ENCODE results near the gene GLOD5. TPM values are rescaled to one million over a fixed set of nuclear protein-coding genes. Genes with fewer than 3 reads are reported as not detected.

GLOD5 gene
- not detected for total RNA-seq
- polyA plus RNA-seq = not detected
- long read RNA-seq, donor 1 = 0 reads
- long read RNA-seq, donor 2 = 0 reads
- long read RNA-seq, donor 3 = 0 reads

GRCh38 chrX:48761674-48762471 is at the start of gene GLOD5:
Gene GLOD5 (plus strand): TSS chrX:48761747. CDS start chrX:48761791, 44 bp downstream.
- WGBS, 4 donors = 40 to 59% (median 52%) methylated on average over 10 to 12 of the region's 12 CpGs
- intact Hi-C loops (cut with DNase I) = no loop called here

GRCh38 chrX:48711929-48712505 is 49.5 kb upstream of the GLOD5 start:
- H3K36me3 ChIP-seq = peaks cover 0 to 3% (median 0%) of the 10 kb centered on the region in 9 donors
- H3K4me3 ChIP-seq = peak overlapping the region in 1 of 12 donors; percentile 26
- H3K27me3 ChIP-seq = peaks cover 0 to 3% (median 0%) of the 10 kb centered on the region in 9 donors
- peaks cover 0 to 9% (median 0%) of the 10 kb centered on the region in 12 donors for H3K4me1 ChIP-seq
- TF ChIP-seq POLR2A (IDR thresholded peaks at IDR 0.05) (no peak), CTCF (IDR thresholded peaks at IDR 0.05) (no peak)
- intact Hi-C loops (cut with DNase I) = no loop called here
- ATAC-seq (peak; percentile 6 to 24 (median 23)), DNase-seq (no peak)
- H3K27ac ChIP-seq = peak overlapping the region; percentile 49 to 90 (median 72)
- 60 to 75% (median 70%) methylated on average over 7 of the region's 7 CpGs for WGBS, 4 donors
- H3K9me3 ChIP-seq = no peaks in the 10 kb centered on the region

More at GRCh38 chrX:48761674-48762471, at the start of gene GLOD5:
- H3K27me3 ChIP-seq = peaks cover 0 to 25% (median 0%) of the 10 kb centered on the region in 9 donors
- ATAC-seq = peak in 2 of 4 donors; percentile 30 to 39
- no peaks in the 10 kb centered on the region for H3K36me3 ChIP-seq
- no peak within 1 kb of the TSS for H3K4me3 ChIP-seq
- H3K27ac ChIP-seq = no peak within 1 kb of the TSS
- DNase-seq = no peak
- TF ChIP-seq CTCF (IDR thresholded peaks at IDR 0.05) (peak in 1 of 12 donors; percentile 7), POLR2A (IDR thresholded peaks at IDR 0.05) (no peak)
- H3K9me3 ChIP-seq = no peaks in the 10 kb centered on the region
- no peaks in the 10 kb centered on the region for H3K4me1 ChIP-seq

DNA sequence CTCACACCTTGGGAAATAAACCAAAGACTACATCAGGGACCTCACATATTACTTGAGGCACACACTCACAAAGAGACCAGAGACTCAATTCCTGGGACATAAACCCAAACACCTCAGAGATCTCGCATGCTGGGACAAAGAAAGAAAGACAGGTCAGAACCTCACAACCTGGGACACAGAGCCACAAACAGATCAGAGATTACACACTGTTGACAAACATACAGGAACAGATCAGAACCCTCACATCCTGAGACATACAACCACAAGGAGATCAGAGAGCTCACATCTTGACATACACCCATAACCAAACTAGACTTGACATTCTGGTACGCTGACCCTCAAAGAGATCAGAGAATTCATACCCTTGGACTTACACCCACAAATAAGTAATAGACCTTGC is 47.7 kb upstream of the GLOD5 start:
- Histone ChIP-seq H3K27me3 (peaks cover 0 to 3% (median 0%) of the 10 kb centered on the region in 9 donors), H3K4me1 (peaks cover 0 to 9% (median 0%) of the 10 kb centered on the region in 12 donors), H3K36me3 (no peaks in the 10 kb centered on the region), H3K4me3 (no peak overlapping the region), H3K27ac (peak overlapping the region in 1 of 12 donors; percentile 44), H3K9me3 (no peaks in the 10 kb centered on the region)
- 72 to 96% (median 91%) methylated on average over 2 of the region's 2 CpGs for WGBS, 4 donors
- ATAC-seq (no peak), DNase-seq (no peak)
- TF ChIP-seq POLR2A (IDR thresholded peaks at IDR 0.05) (no peak), CTCF (IDR thresholded peaks at IDR 0.05) (no peak)
- intact Hi-C loops (cut with DNase I) = no loop called here

DNA sequence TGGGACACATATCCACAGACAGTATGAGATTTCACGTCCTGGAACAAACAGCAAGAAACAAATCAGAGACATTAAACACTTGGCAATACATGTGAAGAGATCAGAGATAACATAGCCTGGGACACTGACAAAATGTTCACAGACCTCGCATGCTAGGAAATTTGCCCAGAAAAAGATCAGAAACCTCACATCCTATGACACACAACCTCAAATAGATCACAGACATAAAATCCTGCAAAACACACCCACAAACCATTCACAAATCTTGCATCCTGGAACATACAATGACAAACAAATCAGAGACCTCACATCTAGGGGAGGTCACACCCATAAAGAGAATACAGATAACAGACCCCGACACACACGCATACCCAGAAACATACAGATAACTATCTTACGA is 47.0 kb upstream of the GLOD5 start:
- WGBS, 4 donors = 34 to 67% (median 43%) methylated on average over 5 of the region's 5 CpGs
- H3K9me3 ChIP-seq = no peaks in the 10 kb centered on the region
- peaks cover 0 to 3% (median 0%) of the 10 kb centered on the region in 9 donors for H3K27me3 ChIP-seq
- peak overlapping the region in 1 of 12 donors; percentile 44 for H3K27ac ChIP-seq
- TF ChIP-seq CTCF (IDR thresholded peaks at IDR 0.05) = no peak
- TF ChIP-seq POLR2A (IDR thresholded peaks at IDR 0.05) = no peak
- ATAC-seq (no peak), DNase-seq (no peak)
- intact Hi-C loops (cut with DNase I) = no loop called here
- peaks cover 0 to 9% (median 0%) of the 10 kb centered on the region in 12 donors for H3K4me1 ChIP-seq
- no peak overlapping the region for H3K4me3 ChIP-seq
- H3K36me3 ChIP-seq = no peaks in the 10 kb centered on the region
